ENCODE data around the gene UBE2D2.

DNA sequence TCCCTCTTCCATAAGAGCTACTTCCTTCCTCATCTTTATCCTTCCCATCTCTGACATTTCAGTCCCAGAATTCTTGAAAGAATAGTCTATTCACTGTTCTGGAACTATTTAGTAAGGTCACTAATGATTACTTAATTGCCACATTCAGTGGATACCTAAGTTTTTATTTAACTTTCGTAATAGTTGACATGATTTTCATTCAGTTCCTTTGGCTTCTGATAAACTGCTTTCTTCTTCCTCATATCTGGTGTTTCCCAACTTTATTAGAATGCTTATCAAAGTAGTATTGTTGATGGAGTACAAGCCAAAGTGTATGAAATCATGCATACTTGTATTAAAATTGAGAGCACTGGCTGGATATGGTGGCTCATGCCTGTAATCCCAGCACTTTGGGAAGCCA, 10.8 kb downstream of the UBE2D2 start:
- TF ChIP-seq CTCF (conservative IDR thresholded peaks at IDR 0.05; ENCODE audit: low read length) (no peak), EZH2phosphoT487 (IDR thresholded peaks at IDR 0.05; ENCODE audit: borderline replicate concordance, low read depth, low read length) (no peak)
